Erythroblast (primary cell): Measurements from ENCODE around the gene FBL.

Experiments used
- GATA1 ChIP-seq: IDR thresholded peaks from 2 replicates; pipeline ENCODE4 v1.6.1; 2011; ENCODE audit warnings: low read depth, mild to moderate bottlenecking, control low read depth, low read length, moderate library complexity
- POLR2A ChIP-seq: IDR thresholded peaks from 2 replicates; pipeline ENCODE4 v1.6.1; 2011; ENCODE audit warnings: mild to moderate bottlenecking, low read length

- TF ChIP-seq POLR2A (no peak), GATA1 (no peak)
Observed at GRCh38 chr19:39865186-39865585, 19.0 kb upstream of the FBL start.
